ENCODE measurements around the gene CNEP1R1. TPM values are rescaled to one million over a fixed set of nuclear protein-coding genes. Genes with fewer than 3 reads are reported as not detected.

Gene CNEP1R1
- total and polyA plus RNA-seq, 2 experiments from 2014 or later = 13.8 to 30.3 TPM

DNA sequence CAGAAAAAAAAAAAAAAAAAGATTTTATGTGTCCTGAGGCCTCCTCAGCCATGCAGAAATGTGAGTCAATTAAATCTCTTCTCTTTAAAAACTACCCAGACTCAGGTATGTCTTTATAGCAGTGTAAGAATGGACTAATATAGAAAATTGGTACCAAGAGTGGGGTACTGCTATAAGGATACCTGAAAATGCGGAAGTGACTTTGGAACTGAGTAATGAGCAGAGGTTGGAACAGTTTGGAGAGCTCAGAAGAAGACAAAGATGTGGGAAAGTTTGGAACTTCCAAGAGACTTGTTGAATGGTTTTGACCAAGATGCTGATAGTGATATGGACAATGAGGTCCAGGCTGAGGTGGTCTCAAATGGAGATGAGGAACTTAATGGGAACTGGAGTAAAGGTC, 17.3 kb upstream of the CNEP1R1 start:
- H3K9me3 Mint-ChIP-seq = peaks cover 14% of the 10 kb centered on the region
- Histone ChIP-seq H3K4me3 (no peak overlapping the region), H2AFZ (no peak overlapping the region), H3K27me3 (ENCODE audit: insufficient read depth) (no peaks in the 10 kb centered on the region), H3K9me2 (ENCODE audit: insufficient read depth) (no peaks in the 10 kb centered on the region), H4K20me1 (replicated peaks; ENCODE audit: insufficient read depth) (no peaks in the 10 kb centered on the region), H3K79me2 (replicated peaks; ENCODE audit: insufficient read depth) (no peaks in the 10 kb centered on the region), H3K27ac (ENCODE audit: low read depth) (no peak overlapping the region), H3K4me1 (ENCODE audit: insufficient read depth) (no peaks in the 10 kb centered on the region), H3K36me3 (ENCODE audit: insufficient read depth) (no peaks in the 10 kb centered on the region), H3F3A (replicated peaks; ENCODE audit: low read depth) (no peaks in the 10 kb centered on the region), H3K4me2 (no peak overlapping the region)
- ATAC-seq (no peak), DNase-seq (ENCODE audit: low spot score) (no peak)
- H3K36me3 Mint-ChIP-seq (ENCODE audit: low read depth) = peaks cover 12% of the 10 kb centered on the region
- H3K4me3 Mint-ChIP-seq = no peak overlapping the region
- no peak overlapping the region for H3K27ac Mint-ChIP-seq
- H3K4me1 Mint-ChIP-seq = peaks cover 6% of the 10 kb centered on the region
- peaks cover 13% of the 10 kb centered on the region for H3K27me3 Mint-ChIP-seq (ENCODE audit: insufficient read depth, low read depth, poor library complexity)
- TF ChIP-seq, protein P1, sequence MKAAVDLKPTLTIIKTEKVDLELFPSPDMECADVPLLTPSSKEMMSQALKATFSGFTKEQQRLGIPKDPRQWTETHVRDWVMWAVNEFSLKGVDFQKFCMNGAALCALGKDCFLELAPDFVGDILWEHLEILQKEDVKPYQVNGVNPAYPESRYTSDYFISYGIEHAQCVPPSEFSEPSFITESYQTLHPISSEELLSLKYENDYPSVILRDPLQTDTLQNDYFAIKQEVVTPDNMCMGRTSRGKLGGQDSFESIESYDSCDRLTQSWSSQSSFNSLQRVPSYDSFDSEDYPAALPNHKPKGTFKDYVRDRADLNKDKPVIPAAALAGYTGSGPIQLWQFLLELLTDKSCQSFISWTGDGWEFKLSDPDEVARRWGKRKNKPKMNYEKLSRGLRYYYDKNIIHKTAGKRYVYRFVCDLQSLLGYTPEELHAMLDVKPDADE (IDR thresholded peaks at IDR 0.05) = no peak
- TF ChIP-seq POLR2AphosphoS5 (IDR thresholded peaks at IDR 0.05; ENCODE audit: low read depth) (no peak), EZH2 (IDR thresholded peaks at IDR 0.05; ENCODE audit: low read depth, unreplicated experiment) (no peak), NANOG (IDR thresholded peaks at IDR 0.05; ENCODE audit: borderline replicate concordance) (no peak), STAT1 (IDR thresholded peaks at IDR 0.05; ENCODE audit: unreplicated experiment) (no peak), CREB1 (CRISPR knock-in tag; IDR thresholded peaks at IDR 0.05; ENCODE audit: low read depth) (no peak)
- TF ChIP-seq, protein P2, sequence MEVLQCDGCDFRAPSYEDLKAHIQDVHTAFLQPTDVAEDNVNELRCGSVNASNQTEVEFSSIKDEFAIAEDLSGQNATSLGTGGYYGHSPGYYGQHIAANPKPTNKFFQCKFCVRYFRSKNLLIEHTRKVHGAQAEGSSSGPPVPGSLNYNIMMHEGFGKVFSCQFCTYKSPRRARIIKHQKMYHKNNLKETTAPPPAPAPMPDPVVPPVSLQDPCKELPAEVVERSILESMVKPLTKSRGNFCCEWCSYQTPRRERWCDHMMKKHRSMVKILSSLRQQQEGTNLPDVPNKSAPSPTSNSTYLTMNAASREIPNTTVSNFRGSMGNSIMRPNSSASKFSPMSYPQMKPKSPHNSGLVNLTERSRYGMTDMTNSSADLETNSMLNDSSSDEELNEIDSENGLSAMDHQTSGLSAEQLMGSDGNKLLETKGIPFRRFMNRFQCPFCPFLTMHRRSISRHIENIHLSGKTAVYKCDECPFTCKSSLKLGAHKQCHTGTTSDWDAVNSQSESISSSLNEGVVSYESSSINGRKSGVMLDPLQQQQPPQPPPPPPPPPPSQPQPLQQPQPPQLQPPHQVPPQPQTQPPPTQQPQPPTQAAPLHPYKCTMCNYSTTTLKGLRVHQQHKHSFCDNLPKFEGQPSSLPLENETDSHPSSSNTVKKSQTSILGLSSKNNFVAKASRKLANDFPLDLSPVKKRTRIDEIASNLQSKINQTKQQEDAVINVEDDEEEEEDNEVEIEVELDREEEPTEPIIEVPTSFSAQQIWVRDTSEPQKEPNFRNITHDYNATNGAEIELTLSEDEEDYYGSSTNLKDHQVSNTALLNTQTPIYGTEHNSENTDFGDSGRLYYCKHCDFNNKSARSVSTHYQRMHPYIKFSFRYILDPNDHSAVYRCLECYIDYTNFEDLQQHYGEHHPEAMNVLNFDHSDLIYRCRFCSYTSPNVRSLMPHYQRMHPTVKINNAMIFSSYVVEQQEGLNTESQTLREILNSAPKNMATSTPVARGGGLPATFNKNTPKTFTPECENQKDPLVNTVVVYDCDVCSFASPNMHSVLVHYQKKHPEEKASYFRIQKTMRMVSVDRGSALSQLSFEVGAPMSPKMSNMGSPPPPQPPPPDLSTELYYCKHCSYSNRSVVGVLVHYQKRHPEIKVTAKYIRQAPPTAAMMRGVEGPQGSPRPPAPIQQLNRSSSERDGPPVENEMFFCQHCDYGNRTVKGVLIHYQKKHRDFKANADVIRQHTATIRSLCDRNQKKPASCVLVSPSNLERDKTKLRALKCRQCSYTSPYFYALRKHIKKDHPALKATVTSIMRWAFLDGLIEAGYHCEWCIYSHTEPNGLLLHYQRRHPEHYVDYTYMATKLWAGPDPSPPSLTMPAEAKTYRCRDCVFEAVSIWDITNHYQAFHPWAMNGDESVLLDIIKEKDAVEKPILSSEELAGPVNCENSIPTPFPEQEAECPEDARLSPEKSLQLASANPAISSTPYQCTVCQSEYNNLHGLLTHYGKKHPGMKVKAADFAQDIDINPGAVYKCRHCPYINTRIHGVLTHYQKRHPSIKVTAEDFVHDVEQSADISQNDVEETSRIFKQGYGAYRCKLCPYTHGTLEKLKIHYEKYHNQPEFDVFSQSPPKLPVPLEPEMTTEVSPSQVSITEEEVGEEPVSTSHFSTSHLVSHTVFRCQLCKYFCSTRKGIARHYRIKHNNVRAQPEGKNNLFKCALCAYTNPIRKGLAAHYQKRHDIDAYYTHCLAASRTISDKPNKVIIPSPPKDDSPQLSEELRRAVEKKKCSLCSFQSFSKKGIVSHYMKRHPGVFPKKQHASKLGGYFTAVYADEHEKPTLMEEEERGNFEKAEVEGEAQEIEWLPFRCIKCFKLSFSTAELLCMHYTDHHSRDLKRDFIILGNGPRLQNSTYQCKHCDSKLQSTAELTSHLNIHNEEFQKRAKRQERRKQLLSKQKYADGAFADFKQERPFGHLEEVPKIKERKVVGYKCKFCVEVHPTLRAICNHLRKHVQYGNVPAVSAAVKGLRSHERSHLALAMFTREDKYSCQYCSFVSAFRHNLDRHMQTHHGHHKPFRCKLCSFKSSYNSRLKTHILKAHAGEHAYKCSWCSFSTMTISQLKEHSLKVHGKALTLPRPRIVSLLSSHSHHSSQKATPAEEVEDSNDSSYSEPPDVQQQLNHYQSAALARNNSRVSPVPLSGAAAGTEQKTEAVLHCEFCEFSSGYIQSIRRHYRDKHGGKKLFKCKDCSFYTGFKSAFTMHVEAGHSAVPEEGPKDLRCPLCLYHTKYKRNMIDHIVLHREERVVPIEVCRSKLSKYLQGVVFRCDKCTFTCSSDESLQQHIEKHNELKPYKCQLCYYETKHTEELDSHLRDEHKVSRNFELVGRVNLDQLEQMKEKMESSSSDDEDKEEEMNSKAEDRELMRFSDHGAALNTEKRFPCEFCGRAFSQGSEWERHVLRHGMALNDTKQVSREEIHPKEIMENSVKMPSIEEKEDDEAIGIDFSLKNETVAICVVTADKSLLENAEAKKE (CRISPR knock-in tag; IDR thresholded peaks at IDR 0.05) = no peak
- TF ChIP-seq, protein P3, sequence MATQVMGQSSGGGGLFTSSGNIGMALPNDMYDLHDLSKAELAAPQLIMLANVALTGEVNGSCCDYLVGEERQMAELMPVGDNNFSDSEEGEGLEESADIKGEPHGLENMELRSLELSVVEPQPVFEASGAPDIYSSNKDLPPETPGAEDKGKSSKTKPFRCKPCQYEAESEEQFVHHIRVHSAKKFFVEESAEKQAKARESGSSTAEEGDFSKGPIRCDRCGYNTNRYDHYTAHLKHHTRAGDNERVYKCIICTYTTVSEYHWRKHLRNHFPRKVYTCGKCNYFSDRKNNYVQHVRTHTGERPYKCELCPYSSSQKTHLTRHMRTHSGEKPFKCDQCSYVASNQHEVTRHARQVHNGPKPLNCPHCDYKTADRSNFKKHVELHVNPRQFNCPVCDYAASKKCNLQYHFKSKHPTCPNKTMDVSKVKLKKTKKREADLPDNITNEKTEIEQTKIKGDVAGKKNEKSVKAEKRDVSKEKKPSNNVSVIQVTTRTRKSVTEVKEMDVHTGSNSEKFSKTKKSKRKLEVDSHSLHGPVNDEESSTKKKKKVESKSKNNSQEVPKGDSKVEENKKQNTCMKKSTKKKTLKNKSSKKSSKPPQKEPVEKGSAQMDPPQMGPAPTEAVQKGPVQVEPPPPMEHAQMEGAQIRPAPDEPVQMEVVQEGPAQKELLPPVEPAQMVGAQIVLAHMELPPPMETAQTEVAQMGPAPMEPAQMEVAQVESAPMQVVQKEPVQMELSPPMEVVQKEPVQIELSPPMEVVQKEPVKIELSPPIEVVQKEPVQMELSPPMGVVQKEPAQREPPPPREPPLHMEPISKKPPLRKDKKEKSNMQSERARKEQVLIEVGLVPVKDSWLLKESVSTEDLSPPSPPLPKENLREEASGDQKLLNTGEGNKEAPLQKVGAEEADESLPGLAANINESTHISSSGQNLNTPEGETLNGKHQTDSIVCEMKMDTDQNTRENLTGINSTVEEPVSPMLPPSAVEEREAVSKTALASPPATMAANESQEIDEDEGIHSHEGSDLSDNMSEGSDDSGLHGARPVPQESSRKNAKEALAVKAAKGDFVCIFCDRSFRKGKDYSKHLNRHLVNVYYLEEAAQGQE (IDR thresholded peaks at IDR 0.05; ENCODE audit: unreplicated experiment) = no peak
